Inferior parietal cortex (tissue), 1 donor: ENCODE measurements around the gene GLTP.
"Not testable (repeated sequence)": the region's sequence is repeated elsewhere in the genome, so short reads cannot be mapped to it uniquely, and the experiment has no call there.

Source experiments
- DNase-seq: peaks from one replicate; pipeline ENCODE4 v3.0.0-alpha.2; 2016; ENCODE audit errors: extremely low spot score

GLTP gene

GRCh38 chr12:109902891-109903418, 22.6 kb upstream of the GLTP start:
- no peak for DNase-seq

- no peak for DNase-seq
Observed at GRCh38 chr12:109900752-109901580, 20.6 kb upstream of the GLTP start.

- peak; percentile 91 for DNase-seq
Observed at GRCh38 chr12:109899783-109900751, 19.7 kb upstream of the GLTP start, which contains the start of gene TCHP. Gene TCHP, plus strand, starts transcription at chr12:109900274. Its CDS starts 2,753 bp downstream, at chr12:109903027.

GRCh38 chr12:109899345-109899744, 19.0 kb upstream of the GLTP start:
- not testable (repeated sequence) for DNase-seq

- DNase-seq: no peak
Observed at GRCh38 chr12:109897029-109897428, 16.7 kb upstream of the GLTP start.

GRCh38 chr12:109896188-109896587, 15.8 kb upstream of the GLTP start:
- no peak for DNase-seq

GRCh38 chr12:109894939-109895338, 14.6 kb upstream of the GLTP start:
- no peak for DNase-seq

- DNase-seq: no peak
Observed at GRCh38 chr12:109893261-109893995, 13.1 kb upstream of the GLTP start.

- no peak for DNase-seq
Observed at GRCh38 chr12:109892748-109893147, 12.4 kb upstream of the GLTP start.

GRCh38 chr12:109892165-109892715, 11.9 kb upstream of the GLTP start:
- no peak for DNase-seq

- not testable (repeated sequence) for DNase-seq
Observed at GRCh38 chr12:109891731-109892130, 11.4 kb upstream of the GLTP start.

- no peak for DNase-seq
Observed at GRCh38 chr12:109890620-109891170, 10.4 kb upstream of the GLTP start.

GRCh38 chr12:109888179-109889020, 8.1 kb upstream of the GLTP start:
- no peak for DNase-seq

- DNase-seq: no peak
Observed at GRCh38 chr12:109885616-109886015, 5.3 kb upstream of the GLTP start.

GRCh38 chr12:109883461-109883860, 3.1 kb upstream of the GLTP start:
- no peak for DNase-seq

- DNase-seq: no peak
Observed at GRCh38 chr12:109881752-109882151, 1.4 kb upstream of the GLTP start.

GRCh38 chr12:109880938-109881337, 597 bp upstream of the GLTP start:
- no peak for DNase-seq

- DNase-seq: no peak
Observed at GRCh38 chr12:109879351-109880042, 844 bp downstream of the GLTP start.

- no peak for DNase-seq
Observed at GRCh38 chr12:109878749-109879148, 1.6 kb downstream of the GLTP start.
